GM12874 (cell line): ENCODE data around the gene TMEM45A.

Experiments used
- TF ChIP-seq, protein P1 (sequence below): IDR thresholded peaks from 2 replicates; pipeline ENCODE4 v1.5.1; 2011; ENCODE audit warnings: low read depth, mild to moderate bottlenecking, control low read depth, low read length, moderate library complexity; ENCODE audit not compliant: insufficient read depth

The TMEM45A gene

DNA sequence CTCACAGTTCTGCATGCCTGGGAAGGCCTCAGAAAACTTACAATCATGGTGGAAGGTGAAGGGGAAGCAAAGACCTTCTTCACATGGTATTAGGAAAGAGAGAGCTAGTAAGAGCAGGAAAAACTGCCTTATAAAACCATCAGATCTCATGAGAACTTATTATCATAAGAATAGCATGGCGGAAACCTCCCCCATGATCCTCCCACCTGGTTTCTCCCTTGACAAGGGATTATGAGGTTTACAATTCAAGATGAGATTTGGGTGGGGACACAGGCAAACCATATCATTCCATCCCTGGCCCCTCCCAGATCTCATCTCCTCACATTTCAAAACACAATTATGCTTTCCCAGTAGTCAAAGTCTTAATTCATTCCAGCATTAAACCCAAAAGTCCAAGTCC is 34.6 kb upstream of the TMEM45A start:
- TF ChIP-seq, protein P1, sequence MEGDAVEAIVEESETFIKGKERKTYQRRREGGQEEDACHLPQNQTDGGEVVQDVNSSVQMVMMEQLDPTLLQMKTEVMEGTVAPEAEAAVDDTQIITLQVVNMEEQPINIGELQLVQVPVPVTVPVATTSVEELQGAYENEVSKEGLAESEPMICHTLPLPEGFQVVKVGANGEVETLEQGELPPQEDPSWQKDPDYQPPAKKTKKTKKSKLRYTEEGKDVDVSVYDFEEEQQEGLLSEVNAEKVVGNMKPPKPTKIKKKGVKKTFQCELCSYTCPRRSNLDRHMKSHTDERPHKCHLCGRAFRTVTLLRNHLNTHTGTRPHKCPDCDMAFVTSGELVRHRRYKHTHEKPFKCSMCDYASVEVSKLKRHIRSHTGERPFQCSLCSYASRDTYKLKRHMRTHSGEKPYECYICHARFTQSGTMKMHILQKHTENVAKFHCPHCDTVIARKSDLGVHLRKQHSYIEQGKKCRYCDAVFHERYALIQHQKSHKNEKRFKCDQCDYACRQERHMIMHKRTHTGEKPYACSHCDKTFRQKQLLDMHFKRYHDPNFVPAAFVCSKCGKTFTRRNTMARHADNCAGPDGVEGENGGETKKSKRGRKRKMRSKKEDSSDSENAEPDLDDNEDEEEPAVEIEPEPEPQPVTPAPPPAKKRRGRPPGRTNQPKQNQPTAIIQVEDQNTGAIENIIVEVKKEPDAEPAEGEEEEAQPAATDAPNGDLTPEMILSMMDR: no peak

DNA sequence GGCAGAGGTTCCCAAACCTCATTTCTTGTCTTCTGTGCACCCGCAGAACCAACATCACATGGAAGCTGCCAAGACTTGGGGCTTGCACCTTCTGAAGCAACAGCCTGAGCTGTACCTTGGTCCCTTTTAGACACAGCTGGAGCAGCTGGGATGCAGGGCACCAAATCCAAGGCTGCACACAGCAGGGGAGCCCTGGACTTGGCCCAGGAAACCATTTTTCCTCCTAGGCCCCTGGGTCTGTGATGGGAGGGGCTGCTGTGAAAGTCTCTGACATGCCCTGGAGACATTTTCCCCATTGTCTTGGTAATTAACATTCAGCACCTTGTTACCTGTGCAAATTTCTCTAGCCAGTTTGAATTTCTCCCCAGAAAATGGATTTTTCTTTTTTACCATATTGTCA is 33.6 kb upstream of the TMEM45A start:
- TF ChIP-seq, protein P1: no peak

DNA sequence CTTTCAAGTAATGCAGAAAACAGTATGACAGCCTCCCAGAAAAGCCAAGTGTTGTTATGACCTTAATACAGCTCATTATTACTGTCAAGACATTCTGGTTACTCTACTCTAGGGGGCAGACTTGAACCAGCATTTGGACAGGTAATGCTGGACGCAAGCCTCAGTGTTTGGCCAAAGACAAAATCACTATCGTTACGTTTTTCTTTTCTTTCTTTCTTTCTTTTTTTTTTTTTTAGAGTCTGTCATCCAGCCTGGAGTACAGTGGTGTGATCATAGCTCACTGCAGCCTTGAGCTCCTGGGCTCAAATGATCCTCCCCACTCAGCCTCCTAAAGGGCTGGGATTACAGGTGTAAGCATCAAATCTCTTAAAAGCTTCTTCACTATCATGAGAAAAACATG is 29.4 kb upstream of the TMEM45A start:
- TF ChIP-seq, protein P1: peak; percentile 67

DNA sequence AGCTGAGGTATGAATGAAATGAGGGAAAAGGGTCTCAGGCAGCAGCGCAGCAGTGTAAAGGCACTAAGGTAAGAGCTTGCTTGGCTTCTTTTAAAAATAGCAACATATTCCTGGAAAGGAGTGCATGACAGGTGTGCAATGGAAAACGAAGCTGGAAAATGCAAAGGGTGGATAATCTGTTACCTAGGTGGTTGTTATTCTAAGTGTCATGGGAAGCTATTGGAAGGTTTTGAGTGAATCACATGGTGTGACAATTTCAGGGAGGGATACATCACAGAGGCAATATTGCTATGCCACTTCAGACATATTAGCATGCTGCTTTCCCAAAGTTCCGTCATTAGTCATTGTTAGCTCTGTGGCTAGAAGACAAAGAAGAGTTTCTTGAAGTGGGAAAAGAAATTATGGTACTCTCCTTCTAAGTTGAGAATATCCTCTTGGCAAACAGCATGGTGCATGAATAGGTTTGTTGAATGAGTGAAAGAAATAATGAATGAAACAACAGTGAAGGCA is 28.7 kb upstream of the TMEM45A start:
- TF ChIP-seq, protein P1: no peak

DNA sequence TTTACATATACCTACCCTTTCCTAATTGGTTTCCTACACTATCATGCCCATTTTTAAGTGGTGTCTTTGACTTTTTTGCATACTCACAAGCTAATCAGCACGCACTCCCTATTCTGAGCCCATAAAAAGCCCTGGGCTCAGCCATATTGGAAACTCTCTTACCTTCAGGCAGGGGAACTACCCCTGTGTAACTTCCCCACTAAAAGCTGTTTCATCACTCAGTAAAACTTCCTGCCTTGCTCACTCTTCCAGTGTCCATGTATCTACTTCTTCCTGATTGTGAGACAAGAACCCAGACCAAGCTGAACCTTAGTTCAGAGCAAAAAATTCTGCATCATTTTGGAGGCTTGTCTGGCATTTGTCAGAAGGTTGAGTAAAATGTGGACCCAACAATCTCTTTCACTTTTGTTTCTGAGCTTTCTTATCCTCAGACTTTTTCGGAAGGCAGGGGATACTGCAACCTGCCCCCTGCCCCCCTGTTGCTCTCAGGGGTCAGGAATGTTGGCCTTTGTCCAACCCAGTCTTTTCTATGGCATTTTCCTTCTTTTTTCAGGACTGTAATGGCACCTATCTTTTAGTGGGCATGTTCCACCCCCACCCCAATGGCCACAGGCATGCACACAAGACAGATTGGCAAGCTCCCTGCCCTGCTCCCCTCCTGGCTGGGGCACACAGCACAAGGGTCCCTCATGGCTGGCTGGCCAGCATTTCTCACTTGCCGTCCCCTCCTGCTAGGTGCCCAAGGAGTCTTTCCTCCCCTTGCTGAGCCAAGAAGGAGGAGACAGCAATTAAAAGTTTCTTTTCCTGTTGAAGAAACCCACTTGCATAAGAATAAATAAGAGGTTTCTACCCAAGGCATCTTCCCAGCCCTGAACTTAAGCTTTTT is 26.3 kb upstream of the TMEM45A start:
- TF ChIP-seq, protein P1: no peak

DNA sequence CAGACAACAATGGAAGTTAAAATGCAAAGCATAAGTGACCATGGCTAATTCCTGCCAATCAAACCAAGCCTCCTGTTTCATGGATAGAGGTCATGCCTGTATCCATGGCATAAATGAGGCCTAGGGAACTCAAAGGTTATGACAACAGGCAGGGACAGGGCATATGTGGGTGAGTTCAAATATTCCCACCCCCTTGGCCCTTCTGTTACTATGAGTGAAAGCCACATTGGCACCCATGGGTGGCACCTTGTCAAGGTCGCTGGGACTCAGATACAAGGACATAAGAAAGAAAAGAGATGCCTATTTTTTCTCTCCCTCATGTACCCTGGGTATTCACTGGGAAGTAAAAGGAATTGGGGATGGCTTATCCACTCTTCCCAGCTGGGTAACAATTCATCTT is 25.3 kb upstream of the TMEM45A start:
- TF ChIP-seq, protein P1: no peak

DNA sequence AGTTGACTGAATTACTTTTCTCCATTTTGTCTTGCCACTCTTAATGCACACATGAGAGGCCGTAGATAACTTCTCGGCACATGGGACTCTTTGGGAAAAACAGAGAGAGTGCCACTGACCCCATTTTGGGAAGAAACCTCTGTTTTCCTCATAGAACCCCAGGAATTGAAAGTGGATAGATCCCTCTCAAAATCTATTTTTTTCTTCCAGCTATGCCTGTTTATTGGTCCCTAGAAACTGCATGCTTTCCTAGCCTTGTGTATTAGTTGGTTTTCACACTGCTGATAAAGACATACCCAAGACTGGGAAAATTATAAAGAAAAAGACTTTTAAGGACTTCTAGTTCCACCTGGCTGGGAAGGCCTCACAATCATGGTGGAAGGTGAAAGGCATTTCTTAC is 23.7 kb upstream of the TMEM45A start:
- TF ChIP-seq, protein P1: no peak
